HG02759 (cell line): ENCODE data around the gene CLDN20.
A peak's percentile ranks its signal among the peaks of the same experiment; 100 is the strongest.

Source experiments
- ATAC-seq: cut with Tn5 transposase; IDR thresholded peaks from one replicate; pipeline ENCODE4 v1.9.1; 2021; ENCODE audit warnings: mild to moderate bottlenecking, moderate library complexity; ENCODE audit not compliant: unreplicated experiment

Gene CLDN20

GRCh38 chr6:155244434-155244833, 19.4 kb upstream of the CLDN20 start:
- no peak for ATAC-seq

GRCh38 chr6:155245193-155245592, 18.6 kb upstream of the CLDN20 start:
- no peak for ATAC-seq

DNA sequence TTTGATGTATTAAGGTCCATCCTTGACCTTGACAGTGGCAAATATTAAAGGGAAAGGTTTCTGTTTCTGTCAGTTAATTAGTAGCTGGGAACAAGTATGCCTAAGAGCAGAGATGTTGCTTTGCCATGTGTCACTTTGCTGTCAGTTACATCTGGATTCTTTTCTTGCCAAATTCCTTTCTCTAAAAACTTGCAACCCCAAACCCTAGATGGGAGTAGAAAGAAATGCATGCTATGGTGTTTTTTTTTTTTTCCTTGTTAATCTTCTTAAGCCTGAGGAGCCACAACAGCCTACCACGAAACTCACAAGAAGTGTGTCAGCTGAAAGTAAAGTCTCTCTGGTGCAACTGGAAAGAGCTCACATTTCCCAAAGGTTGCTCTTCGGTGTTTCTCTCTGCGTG, 18.0 kb upstream of the CLDN20 start:
- ATAC-seq, result no peak

DNA sequence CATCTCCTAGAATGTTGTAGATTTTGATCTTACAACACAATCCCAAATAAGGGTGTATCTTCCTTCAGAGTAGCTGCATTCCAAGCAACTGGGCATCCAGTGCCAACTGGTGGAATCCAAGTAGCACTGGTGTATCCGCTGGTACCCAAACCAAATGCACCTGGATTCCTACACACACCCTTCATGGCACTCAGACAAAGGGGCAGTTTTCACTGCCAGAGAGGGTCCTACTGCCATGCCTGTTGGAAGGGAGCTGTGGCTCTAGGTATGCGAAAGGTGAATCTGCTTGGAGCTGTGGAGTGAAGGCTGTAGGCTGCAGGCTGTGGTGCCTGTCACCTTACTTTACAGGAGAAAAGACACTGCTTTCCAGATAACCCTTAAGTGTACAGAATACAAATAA, 17.0 kb upstream of the CLDN20 start:
- ATAC-seq, result no peak

- ATAC-seq, result no peak
Observed at GRCh38 chr6:155247618-155248007, 16.2 kb upstream of the CLDN20 start.

GRCh38 chr6:155248008-155249001, 15.5 kb upstream of the CLDN20 start:
- ATAC-seq, result no peak

- ATAC-seq, result no peak
Observed at GRCh38 chr6:155250701-155251381, 13.0 kb upstream of the CLDN20 start.

GRCh38 chr6:155252581-155252980, 11.2 kb upstream of the CLDN20 start:
- no peak for ATAC-seq

GRCh38 chr6:155253337-155253736, 10.5 kb upstream of the CLDN20 start:
- no peak for ATAC-seq

GRCh38 chr6:155254139-155254538, 9.7 kb upstream of the CLDN20 start:
- no peak for ATAC-seq

GRCh38 chr6:155256122-155256795, 7.6 kb upstream of the CLDN20 start:
- no peak for ATAC-seq

DNA sequence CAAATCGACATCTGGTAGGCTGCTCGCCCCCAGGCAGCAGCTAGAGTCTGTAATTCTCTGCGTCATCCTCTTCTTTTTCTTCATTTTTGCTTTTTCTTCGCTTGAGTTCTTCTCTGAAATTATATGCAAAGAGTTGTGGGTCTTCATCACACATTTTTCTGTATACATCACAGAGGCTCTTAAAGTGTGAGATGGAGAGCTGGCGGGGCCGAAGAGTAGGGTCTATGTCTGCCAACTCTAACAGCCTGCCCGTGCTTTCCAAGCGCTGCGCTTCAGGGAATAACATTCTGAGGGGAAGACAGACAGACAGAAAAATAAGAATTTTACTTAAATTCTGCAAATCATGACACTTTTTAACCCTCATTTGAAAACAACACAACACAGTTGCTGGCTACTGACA, 6.0 kb upstream of the CLDN20 start:
- no peak for ATAC-seq

DNA sequence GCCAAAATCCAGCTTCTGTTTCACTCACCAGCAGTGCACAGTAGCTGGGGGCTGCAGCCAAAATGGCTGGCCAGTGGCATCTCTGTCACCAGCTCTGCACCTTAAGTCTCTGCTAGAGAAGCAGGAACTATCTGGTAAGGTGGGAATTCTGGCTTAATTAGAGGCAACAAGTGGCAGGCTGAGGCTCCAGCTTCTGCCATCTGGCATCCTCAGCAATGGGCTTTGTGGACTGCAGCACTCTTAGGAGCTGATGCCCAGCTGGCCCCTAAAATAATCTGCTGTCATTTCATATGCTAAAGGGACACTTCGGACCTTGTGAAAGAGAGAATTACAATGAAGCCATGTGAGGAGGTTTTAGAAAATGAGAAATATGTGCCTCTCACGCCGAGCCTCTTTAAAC, 4.6 kb upstream of the CLDN20 start:
- no peak for ATAC-seq

DNA sequence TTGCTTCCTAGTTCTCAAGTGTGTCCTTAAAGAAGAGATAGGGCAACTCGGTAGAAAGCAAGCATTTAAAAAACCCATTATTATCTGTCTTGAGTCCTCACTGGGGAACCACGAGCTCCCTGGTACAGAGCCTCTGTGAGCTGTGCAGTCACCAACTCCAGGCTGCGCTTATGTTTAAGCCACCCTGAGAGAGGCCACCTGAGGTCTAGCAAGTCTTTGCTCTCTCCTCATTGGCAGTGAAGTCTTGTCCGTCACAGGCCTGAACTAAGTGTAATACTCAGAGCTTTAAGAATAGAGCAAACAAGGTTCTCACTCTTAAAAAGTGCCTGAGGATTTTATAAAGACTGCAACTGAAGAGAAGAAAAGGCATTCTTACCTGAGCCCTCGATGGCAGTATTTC, 3.9 kb upstream of the CLDN20 start:
- no peak for ATAC-seq

GRCh38 chr6:155260686-155261085, 3.1 kb upstream of the CLDN20 start:
- ATAC-seq, result peak; percentile 55

GRCh38 chr6:155261111-155261900, 2.5 kb upstream of the CLDN20 start:
- ATAC-seq, result no peak

- no peak for ATAC-seq
Observed at GRCh38 chr6:155262655-155263054, 1.2 kb upstream of the CLDN20 start.

DNA sequence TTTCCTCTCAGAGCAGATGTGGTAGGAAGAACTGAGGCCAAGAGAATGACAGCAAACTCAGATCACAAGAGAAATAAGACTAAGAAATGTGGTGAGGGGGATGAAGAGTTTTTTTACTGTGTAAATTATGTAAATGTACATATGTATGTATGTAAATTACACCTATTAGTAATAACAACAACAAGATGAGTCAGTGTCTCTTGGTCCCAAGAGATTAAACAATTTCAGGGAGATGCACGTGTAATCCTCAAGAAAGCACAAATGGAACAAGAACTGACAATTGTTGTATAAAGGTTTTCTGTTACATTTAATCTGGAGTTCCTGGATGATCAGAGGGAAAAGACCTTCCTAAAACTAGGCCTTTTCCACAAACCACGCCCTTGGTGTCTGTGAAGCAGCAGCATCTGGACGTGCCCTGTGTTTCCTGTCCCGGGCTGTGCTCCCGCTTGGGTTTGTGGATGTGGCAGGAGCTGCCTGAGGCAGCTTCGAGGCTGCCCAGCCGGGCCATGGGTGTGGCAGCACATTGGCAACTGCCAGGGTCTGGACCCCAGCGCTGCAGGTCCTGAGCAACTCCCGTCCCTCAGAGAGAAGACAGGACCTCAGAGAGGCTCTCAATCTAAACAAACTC, 994 bp downstream of the CLDN20 start:
- ATAC-seq, result no peak

DNA sequence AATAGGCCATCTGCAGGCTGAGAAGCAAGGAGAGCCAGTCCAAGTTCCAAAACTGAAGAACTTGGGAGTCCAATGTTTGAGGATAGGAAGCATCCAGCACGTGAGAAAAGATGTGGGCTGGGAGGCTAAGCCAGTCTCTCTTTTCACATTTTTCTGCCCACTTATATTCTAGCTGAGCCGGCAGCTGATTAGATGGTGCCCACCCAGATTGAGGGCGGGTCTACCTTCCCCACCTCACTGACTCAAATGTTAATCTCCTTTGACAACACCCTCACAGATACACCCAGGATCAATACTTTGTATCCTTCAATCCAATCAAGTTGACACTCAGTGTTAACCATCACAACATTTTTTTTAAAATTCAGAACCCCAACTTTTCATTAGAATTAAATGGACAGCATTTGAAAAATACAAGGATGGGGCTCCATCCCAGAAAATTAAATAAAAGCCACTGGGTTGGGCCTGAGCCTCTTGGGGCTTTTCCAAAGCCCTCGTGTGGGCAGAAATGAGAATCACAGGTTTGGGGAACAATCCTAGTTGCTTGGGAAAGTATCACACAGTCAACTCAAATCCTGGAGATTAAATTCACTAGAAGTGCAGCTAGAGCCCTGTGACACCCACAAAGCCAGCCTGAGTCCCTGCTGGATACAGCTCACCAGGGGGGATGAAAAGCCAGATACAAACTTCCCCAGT, 2.2 kb downstream of the CLDN20 start:
- no peak for ATAC-seq

DNA sequence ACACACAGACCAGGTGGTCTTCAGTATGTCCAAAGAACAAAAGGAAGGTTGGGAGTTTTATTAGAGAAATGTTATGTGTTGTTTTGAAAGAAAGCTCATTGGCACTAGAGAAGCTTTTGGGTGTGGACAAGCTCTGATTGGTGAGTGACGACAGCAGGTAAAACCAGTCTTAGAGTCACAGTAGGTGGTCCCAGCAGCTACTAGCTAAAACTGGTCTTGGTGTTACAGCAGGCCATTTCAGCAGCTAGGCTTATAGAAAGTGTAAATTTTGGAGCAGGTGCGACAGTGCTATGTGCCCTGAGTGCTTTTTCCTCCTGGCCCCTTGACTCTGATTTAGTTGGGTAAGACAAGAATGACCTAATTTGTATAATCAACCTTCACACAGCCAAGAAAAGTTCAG, 3.6 kb downstream of the CLDN20 start:
- no peak for ATAC-seq
